ENCODE results near the gene DHCR7. TPM values are rescaled to one million over a fixed set of nuclear protein-coding genes. Genes with fewer than 3 reads are reported as not detected.

The DHCR7 gene
- total RNA-seq, 1 donor: 58.3 TPM

DNA sequence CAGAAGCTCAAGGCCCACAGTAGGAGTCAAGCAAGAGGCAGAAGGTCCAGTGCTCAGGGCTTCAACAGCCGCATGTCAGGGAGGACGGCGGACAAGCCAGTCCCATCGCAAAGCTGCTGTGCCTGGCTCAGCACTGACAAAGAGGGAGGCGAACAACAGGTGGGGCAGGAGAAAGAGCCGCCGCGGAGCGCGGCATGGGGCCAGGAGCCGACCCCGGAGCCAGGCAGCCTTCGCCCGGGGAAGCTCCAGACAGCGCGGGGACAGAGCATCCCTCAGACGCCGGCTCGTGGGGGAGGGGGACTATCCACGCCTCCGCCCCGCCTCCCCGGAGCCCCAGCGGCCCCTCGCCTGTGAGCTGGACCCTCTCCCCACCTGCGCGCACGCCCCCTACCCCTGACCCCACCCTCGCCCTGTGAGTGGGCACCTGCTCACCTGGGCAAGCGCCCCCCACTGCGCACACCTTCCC lies 369 bp downstream of the DHCR7 start:
- peaks cover 14% of the 10 kb centered on the region for H3K79me2 ChIP-seq (ENCODE audit: insufficient read depth, low read length)
- peak overlapping the region; percentile 92 for H3K4me2 ChIP-seq (ENCODE audit: insufficient read depth, low read length)
- H3K36me3 ChIP-seq (ENCODE audit: insufficient read depth, low read length): peaks cover 11% of the 10 kb centered on the region
- TF ChIP-seq, protein P1, sequence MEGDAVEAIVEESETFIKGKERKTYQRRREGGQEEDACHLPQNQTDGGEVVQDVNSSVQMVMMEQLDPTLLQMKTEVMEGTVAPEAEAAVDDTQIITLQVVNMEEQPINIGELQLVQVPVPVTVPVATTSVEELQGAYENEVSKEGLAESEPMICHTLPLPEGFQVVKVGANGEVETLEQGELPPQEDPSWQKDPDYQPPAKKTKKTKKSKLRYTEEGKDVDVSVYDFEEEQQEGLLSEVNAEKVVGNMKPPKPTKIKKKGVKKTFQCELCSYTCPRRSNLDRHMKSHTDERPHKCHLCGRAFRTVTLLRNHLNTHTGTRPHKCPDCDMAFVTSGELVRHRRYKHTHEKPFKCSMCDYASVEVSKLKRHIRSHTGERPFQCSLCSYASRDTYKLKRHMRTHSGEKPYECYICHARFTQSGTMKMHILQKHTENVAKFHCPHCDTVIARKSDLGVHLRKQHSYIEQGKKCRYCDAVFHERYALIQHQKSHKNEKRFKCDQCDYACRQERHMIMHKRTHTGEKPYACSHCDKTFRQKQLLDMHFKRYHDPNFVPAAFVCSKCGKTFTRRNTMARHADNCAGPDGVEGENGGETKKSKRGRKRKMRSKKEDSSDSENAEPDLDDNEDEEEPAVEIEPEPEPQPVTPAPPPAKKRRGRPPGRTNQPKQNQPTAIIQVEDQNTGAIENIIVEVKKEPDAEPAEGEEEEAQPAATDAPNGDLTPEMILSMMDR (IDR thresholded peaks at IDR 0.05; ENCODE audit: extremely low read depth, low read depth, low read length): no peak
- H3K4me3 ChIP-seq (ENCODE audit: insufficient read depth, low read length): peak overlapping the region; percentile 91
- peak overlapping the region; percentile 77 for H2AFZ ChIP-seq (ENCODE audit: low read length)
- no peaks in the 10 kb centered on the region for H3K27me3 ChIP-seq (ENCODE audit: insufficient read depth, low read length)
- DNase-seq (ENCODE audit: insufficient read length, low spot score, missing footprints): no peak
- peaks cover 3% of the 10 kb centered on the region for H4K20me1 ChIP-seq (ENCODE audit: insufficient read depth, low read length)
- no peaks in the 10 kb centered on the region for H3K9me3 ChIP-seq (ENCODE audit: low read depth, low read length)
- peaks cover 26% of the 10 kb centered on the region for H3K4me1 ChIP-seq (ENCODE audit: insufficient read depth, low read length)
- peak overlapping the region; percentile 41 for H3K27ac ChIP-seq (ENCODE audit: low read depth, low read length)

GRCh38 chr11:71446942-71447688 lies 1.1 kb downstream of the DHCR7 start:
- Histone ChIP-seq H3K4me3 (ENCODE audit: insufficient read depth, low read length) (peak overlapping the region; percentile 91), H3K4me1 (ENCODE audit: insufficient read depth, low read length) (peaks cover 21% of the 10 kb centered on the region), H2AFZ (ENCODE audit: low read length) (peak overlapping the region; percentile 77), H3K27me3 (ENCODE audit: insufficient read depth, low read length) (no peaks in the 10 kb centered on the region), H3K27ac (ENCODE audit: low read depth, low read length) (peak overlapping the region; percentile 41), H4K20me1 (ENCODE audit: insufficient read depth, low read length) (peaks cover 3% of the 10 kb centered on the region), H3K9me3 (ENCODE audit: low read depth, low read length) (no peaks in the 10 kb centered on the region), H3K79me2 (ENCODE audit: insufficient read depth, low read length) (peaks cover 14% of the 10 kb centered on the region), H3K36me3 (ENCODE audit: insufficient read depth, low read length) (peaks cover 14% of the 10 kb centered on the region), H3K4me2 (ENCODE audit: insufficient read depth, low read length) (peak overlapping the region; percentile 92)
- TF ChIP-seq, protein P1 (IDR thresholded peaks at IDR 0.05; ENCODE audit: extremely low read depth, low read depth, low read length): no peak
- peak; percentile 95 for DNase-seq (ENCODE audit: insufficient read length, low spot score, missing footprints)

- DNase-seq (ENCODE audit: insufficient read length, low spot score, missing footprints): no peak
- Histone ChIP-seq H3K4me2 (ENCODE audit: insufficient read depth, low read length) (no peak overlapping the region), H3K4me1 (ENCODE audit: insufficient read depth, low read length) (peaks cover 21% of the 10 kb centered on the region), H3K27ac (ENCODE audit: low read depth, low read length) (no peak overlapping the region), H2AFZ (ENCODE audit: low read length) (no peak overlapping the region), H3K27me3 (ENCODE audit: insufficient read depth, low read length) (no peaks in the 10 kb centered on the region), H3K36me3 (ENCODE audit: insufficient read depth, low read length) (peaks cover 15% of the 10 kb centered on the region), H4K20me1 (ENCODE audit: insufficient read depth, low read length) (peaks cover 3% of the 10 kb centered on the region), H3K9me3 (ENCODE audit: low read depth, low read length) (no peaks in the 10 kb centered on the region), H3K4me3 (ENCODE audit: insufficient read depth, low read length) (no peak overlapping the region), H3K79me2 (ENCODE audit: insufficient read depth, low read length) (peaks cover 14% of the 10 kb centered on the region)
- TF ChIP-seq, protein P1 (IDR thresholded peaks at IDR 0.05; ENCODE audit: extremely low read depth, low read depth, low read length): no peak
These were observed 2.0 kb downstream of the DHCR7 start for GRCh38 chr11:71446150-71446549.

DNA sequence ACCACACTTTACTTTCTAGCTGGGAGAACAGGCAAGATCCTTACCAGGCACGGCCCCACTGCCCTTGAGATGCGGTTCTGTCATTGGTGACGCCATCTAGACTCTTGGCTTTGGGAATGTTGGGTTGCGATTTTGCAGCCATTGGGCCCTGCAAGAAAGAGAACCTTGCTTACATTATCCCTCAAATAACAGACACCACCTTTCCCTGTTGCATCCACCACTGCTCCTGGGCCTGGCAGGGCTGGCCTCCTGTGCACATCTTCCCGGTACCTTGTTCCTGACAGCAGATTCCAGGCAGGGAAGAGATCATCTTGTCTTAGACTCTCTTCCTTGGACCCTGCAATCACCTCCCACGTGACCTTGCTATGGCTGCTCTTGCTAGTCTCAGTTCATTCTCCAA lies 3.4 kb downstream of the DHCR7 start:
- H3K4me3 ChIP-seq (ENCODE audit: insufficient read depth, low read length): no peak overlapping the region
- no peak for DNase-seq (ENCODE audit: insufficient read length, low spot score, missing footprints)
- peaks cover 15% of the 10 kb centered on the region for H3K36me3 ChIP-seq (ENCODE audit: insufficient read depth, low read length)
- H3K4me1 ChIP-seq (ENCODE audit: insufficient read depth, low read length): peaks cover 20% of the 10 kb centered on the region
- H3K4me2 ChIP-seq (ENCODE audit: insufficient read depth, low read length): no peak overlapping the region
- peaks cover 12% of the 10 kb centered on the region for H3K79me2 ChIP-seq (ENCODE audit: insufficient read depth, low read length)
- TF ChIP-seq, protein P1 (IDR thresholded peaks at IDR 0.05; ENCODE audit: extremely low read depth, low read depth, low read length): no peak
- no peak overlapping the region for H3K27ac ChIP-seq (ENCODE audit: low read depth, low read length)
- H3K27me3 ChIP-seq (ENCODE audit: insufficient read depth, low read length): no peaks in the 10 kb centered on the region
- H4K20me1 ChIP-seq (ENCODE audit: insufficient read depth, low read length): peaks cover 3% of the 10 kb centered on the region
- H2AFZ ChIP-seq (ENCODE audit: low read length): no peak overlapping the region
- no peaks in the 10 kb centered on the region for H3K9me3 ChIP-seq (ENCODE audit: low read depth, low read length)
